Spinal cord (tissue), 10 donors: ENCODE data around the gene TRMT2A. TPM values are rescaled to one million over a fixed set of nuclear protein-coding genes. Genes with fewer than 3 reads are reported as not detected.

Experiments used
- DNase-seq, 6 donors: peaks; one replicate each; pipeline versions ENCODE4 v3.0.0 to v3.0.0-alpha.2; 2013 to 2015; ENCODE audit warnings: low spot score in 6 of 6, low read depth in 4 of 6
- H3K27ac ChIP-seq: one replicate; pipeline ENCODE4 v1.5.1; 2013; ENCODE audit warnings: low read depth, low read length, control low read depth
- H3K27me3 ChIP-seq: one replicate; pipeline ENCODE4 v1.6.1; 2013; ENCODE audit warnings: low read length; ENCODE audit not compliant: control insufficient read depth, insufficient read depth
- H3K36me3 ChIP-seq: one replicate; pipeline ENCODE4 v1.6.1; 2013; ENCODE audit warnings: low read length; ENCODE audit not compliant: control insufficient read depth, insufficient read depth
- H3K4me1 ChIP-seq: one replicate; pipeline ENCODE4 v1.6.1; 2013; ENCODE audit warnings: low read length; ENCODE audit not compliant: control insufficient read depth, insufficient read depth
- H3K4me3 ChIP-seq: one replicate; pipeline ENCODE4 v1.5.1; 2013; ENCODE audit warnings: low read depth, low read length, control low read depth
- H3K9me3 ChIP-seq: one replicate; pipeline ENCODE4 v1.6.1; 2013; ENCODE audit warnings: low read length; ENCODE audit not compliant: control insufficient read depth, insufficient read depth
- WGBS: methylation state at CpG from one replicate; pipeline ENCODE4 v1.1.5; 2013; ENCODE audit warnings: missing lambda C conversion rate; ENCODE audit not compliant: insufficient coverage; 5-methylcytosine and 5-hydroxymethylcytosine counted together
- polyA plus RNA-seq, 2 donors: library from polyadenylated mRNA; unstranded; fragments of 120-200 nt; gene quantifications; one replicate each; pipeline ENCODE4 v1.2.1, GENCODE V29; 2013; ENCODE audit not compliant: insufficient read length in 2 of 2
- total RNA-seq, 2 donors: library from RNA; depleted of rRNA in 1 of 2; stranded (reverse); fragments of 120-200 nt in 1 of 2; fragments of >200 nt in 1 of 2; gene quantifications; one replicate each; pipeline versions ENCODE4 v1.2.3 to v1.2.4, GENCODE V29; 2013 to 2014
- donor health status: healthy.

The TRMT2A gene
- total and polyA plus RNA-seq, 4 donors: 24.5 to 57.4 (median 50.0) TPM

DNA sequence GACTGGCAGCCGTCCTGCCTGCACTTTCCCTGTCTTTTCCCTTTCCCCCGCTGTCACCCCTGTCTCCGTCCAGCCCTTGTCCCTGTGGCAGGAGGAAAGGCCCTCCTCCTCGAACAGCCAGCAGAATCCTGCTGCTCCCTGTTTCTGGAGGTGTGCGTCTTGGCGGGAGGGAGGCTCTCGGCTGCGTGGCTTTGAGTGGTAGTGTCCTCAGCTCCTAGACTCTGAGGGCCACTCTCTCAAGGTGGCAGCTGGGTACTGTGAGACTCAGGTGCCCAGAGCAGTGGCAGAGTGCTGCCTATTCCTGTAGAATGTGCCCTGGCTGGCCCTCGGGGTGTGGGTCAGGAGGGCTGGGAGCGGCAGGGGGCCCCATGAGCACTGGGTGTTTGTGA is 10.2 kb downstream of the TRMT2A start:
- Histone ChIP-seq H3K36me3 (peaks cover 91% of the 10 kb centered on the region), H3K4me3 (no peak overlapping the region), H3K27ac (no peak overlapping the region), H3K27me3 (no peaks in the 10 kb centered on the region), H3K4me1 (peaks cover 6% of the 10 kb centered on the region), H3K9me3 (no peaks in the 10 kb centered on the region)
- no peak for DNase-seq
- WGBS: over 99% methylated on average over 10 of the region's 10 CpGs

DNA sequence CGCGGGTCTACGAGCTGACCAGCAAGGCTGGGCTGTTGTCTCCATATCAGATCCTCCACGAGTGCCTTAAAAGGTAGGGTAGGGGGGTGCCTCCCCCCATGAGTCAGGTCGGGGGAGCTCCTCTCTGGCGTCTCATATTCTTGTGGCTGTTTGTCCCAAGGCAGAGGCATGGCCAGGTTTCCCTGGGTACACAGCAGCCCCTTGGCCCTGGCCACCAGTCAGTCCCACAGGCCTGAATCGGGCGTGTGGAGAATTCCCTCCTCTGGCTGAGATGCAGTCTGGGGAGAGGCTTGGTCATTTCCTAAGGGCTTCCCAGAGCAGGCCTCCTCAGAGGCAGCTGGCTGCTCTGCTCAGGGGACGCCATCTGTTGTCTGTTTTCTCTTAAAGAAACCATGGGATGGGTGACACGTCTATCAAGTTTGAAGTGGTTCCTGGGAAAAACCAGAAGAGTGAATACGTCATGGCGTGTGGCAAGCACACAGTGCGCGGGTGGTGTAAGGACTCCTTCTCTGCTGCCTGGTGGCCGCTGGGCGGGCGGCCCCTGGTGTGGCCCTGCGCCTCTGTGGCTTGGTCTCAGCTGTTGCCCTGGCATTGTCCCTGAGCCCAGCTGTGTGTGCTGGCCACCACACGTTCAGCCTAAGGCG is 10.7 kb downstream of the TRMT2A start:
- WGBS: 91% methylated on average over 20 of the region's 20 CpGs
- DNase-seq: no peak
- no peaks in the 10 kb centered on the region for H3K27me3 ChIP-seq
- no peak overlapping the region for H3K27ac ChIP-seq
- peaks cover 90% of the 10 kb centered on the region for H3K36me3 ChIP-seq
- H3K9me3 ChIP-seq: no peaks in the 10 kb centered on the region
- H3K4me1 ChIP-seq: peaks cover 3% of the 10 kb centered on the region
- no peak overlapping the region for H3K4me3 ChIP-seq

DNA sequence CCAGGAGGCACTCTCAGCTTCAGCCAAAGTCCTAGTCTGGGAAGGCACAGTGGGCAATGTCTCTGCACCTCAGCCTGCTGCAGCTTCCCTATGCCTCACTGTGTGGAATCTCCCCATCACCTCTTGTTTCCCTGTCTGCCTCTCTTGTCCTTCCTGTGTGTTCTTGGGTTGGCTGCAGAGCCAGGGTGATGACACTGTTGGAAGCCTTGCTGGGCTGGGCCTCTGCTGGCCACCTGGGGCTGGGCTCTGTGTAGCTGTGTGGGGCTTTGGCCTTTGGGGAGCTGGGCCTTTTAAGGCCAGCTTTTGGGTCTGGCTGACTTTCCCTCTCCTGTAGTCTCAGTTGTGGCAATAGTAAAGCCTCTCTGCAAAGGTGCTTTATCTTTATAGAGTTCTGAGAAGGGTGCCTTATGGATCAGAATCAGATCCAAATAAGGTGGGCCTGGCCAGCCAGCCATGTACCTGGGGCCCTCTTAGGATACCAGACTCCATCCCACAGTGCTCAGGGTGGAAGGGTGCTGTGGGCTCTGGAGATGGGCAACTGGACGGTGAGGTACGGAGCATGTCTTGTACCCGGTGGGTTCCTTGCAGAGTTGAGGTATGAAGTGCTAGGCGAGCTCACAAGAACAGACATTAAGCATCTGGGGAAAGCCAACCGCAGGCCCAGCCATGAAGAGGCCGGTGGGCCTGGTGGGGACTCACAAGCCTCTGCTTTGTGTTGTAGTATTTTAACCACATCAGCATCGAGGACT is 11.4 kb downstream of the TRMT2A start:
- no peaks in the 10 kb centered on the region for H3K9me3 ChIP-seq
- H3K27me3 ChIP-seq: no peaks in the 10 kb centered on the region
- WGBS: 76% methylated on average over 3 of the region's 7 CpGs
- no peaks in the 10 kb centered on the region for H3K4me1 ChIP-seq
- peaks cover 90% of the 10 kb centered on the region for H3K36me3 ChIP-seq
- no peak overlapping the region for H3K27ac ChIP-seq
- no peak for DNase-seq
- no peak overlapping the region for H3K4me3 ChIP-seq

DNA sequence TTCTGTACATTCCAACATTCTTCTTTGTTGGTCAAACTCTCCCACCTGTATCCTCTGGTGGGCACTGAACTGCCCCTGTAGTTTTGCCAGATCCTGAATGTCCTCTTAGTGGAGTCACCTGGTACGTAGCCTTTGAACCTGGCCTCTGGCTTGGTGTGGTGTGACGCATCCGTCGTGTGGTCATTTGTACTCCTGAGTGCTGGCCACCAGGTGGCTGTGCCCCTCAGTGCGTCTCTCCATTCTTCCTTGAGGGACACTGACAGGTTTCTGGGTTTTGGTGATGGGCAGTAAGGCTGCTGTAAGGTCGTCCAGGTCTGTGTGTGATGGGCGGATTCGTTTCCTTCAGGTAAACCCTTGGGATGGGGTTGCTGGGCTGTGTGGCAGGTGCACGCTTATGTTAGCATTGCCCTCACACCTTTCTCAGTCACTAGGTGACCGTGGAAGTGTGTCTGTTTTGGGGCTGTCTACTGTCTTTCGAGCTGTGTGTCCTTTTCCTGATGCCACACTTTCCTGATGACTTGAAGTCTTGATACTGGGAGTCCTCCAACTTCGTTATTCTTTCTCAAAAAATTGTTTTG is 14.7 kb downstream of the TRMT2A start:
- no peak for DNase-seq
- Histone ChIP-seq H3K36me3 (peaks cover 76% of the 10 kb centered on the region), H3K4me3 (no peak overlapping the region), H3K27ac (no peak overlapping the region), H3K4me1 (no peaks in the 10 kb centered on the region), H3K9me3 (no peaks in the 10 kb centered on the region), H3K27me3 (no peaks in the 10 kb centered on the region)
- 90% methylated on average over 12 of the region's 12 CpGs for WGBS

DNA sequence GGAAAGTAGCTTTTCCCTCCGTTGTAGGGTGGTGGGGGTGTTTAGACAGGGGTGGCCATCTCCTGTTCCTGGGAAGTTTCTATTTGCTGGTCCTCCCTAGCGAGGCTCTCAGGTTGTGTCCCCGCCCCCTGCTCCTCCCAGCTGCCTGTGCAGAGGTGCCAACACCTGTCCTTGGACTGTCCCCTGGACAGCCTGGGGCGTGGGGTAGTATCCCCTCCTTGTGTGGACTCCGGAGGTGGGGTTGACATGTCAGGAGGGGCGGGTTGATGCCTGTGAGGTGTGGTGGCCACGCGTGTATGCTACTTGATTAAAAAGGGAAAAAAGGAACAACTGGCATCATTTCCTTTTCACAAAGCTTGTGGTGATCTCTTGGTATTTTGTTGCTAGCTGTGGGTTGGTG is 15.4 kb downstream of the TRMT2A start:
- Histone ChIP-seq H3K27ac (no peak overlapping the region), H3K4me1 (no peaks in the 10 kb centered on the region), H3K4me3 (no peak overlapping the region), H3K27me3 (no peaks in the 10 kb centered on the region), H3K36me3 (peaks cover 69% of the 10 kb centered on the region), H3K9me3 (no peaks in the 10 kb centered on the region)
- WGBS: 94% methylated on average over 7 of the region's 8 CpGs
- no peak for DNase-seq

DNA sequence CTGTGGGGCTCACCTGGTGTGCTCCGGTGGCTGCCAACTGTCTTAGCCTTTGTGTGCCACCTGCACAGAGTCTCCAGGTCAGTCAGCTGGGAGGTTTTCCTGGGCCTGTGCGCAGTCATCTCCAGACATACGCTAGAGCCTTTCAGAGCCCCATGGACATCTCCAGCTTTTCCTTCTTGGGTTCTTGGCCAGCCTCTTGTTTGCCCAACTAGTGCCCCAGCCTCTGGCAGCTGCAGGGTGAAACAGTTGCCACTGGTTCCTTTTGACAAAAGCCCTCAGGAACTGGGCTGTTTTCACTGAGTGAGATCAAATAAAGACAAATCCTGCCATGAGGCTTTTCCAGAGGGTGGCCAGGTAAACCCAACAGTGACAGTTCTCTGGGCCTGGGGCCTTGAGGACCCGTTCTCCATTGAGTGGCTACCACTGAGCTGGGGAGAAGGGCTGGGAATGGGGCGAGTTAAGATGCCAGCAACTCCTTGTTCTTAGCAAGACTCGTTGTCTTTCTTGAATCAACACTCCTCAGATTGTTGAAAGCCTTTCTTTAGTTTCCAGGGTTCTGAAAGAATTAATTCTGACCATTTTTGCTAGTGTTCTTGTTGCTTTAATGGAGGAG is 17.8 kb downstream of the TRMT2A start:
- peaks cover 64% of the 10 kb centered on the region for H3K36me3 ChIP-seq
- no peaks in the 10 kb centered on the region for H3K9me3 ChIP-seq
- H3K27me3 ChIP-seq: no peaks in the 10 kb centered on the region
- H3K27ac ChIP-seq: no peak overlapping the region
- 100% methylated on average over 5 of the region's 6 CpGs for WGBS
- DNase-seq: no peak
- no peaks in the 10 kb centered on the region for H3K4me1 ChIP-seq
- no peak overlapping the region for H3K4me3 ChIP-seq

DNA sequence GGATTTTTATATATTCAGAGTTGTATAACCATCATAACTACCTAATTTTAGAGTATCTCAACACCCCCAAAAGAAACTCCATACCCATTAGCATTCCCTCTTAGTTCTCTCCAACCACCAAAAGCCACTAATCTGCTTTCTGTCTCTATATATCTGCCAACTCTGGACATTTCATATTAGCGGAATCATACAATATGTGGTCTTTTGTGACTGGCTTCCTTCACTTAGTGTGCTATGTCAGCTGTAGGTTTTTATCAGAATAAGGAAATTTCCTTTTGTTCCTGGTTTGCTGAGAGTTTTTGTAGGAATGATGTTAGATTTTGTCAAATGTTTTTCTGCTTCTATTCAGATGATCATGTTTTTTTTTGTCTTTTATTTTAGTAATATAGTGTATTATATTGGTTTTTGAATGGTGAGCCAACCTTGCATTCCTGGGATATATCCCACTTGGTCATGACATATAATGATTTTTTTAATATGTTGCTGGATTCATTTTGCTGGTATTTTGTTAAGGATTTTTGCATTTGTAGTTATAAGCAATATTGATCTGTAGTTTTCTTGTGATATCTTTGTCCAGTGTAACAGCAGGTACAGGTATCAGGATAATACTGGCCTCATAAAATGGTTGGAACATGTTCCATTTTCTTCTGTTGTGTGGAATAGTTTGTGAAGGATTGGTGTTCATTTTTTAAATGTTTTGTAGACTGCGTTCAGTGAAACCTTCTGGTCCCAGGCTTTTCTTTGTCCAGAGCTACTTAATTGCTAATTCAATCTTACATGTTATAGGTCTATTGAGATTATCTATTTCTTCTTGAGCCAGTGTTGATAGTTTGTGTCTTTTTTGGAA is 20.2 kb downstream of the TRMT2A start:
- no peak overlapping the region for H3K4me3 ChIP-seq
- H3K36me3 ChIP-seq: peaks cover 74% of the 10 kb centered on the region
- no peaks in the 10 kb centered on the region for H3K27me3 ChIP-seq
- DNase-seq: no peak
- no peaks in the 10 kb centered on the region for H3K4me1 ChIP-seq
- H3K27ac ChIP-seq: no peak overlapping the region
- H3K9me3 ChIP-seq: no peaks in the 10 kb centered on the region
- WGBS: no CpG with 5 or more reads among the region's 2 CpGs

DNA sequence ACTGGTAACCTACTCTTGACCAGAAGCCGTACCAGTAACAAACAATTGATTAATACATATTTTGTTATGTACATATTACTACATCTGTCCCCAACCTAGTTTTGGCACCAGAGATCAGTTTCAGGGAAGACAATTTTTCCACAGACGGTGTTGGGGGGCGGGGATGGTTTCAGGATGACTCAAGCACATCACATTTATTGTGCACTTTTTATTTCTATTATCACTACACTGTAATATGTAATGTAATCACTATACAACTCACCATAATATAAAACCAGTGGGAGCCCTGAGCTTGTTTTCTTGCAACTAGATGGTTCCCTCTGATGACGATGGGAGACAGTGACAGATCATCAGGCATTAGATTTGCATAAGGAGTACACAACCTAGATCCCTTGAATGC is 21.5 kb downstream of the TRMT2A start:
- Histone ChIP-seq H3K27ac (no peak overlapping the region), H3K36me3 (peaks cover 74% of the 10 kb centered on the region), H3K4me3 (no peak overlapping the region), H3K9me3 (no peaks in the 10 kb centered on the region), H3K4me1 (no peaks in the 10 kb centered on the region), H3K27me3 (no peaks in the 10 kb centered on the region)
- DNase-seq: no peak
- WGBS: no CpG with 5 or more reads among the region's 4 CpGs

DNA sequence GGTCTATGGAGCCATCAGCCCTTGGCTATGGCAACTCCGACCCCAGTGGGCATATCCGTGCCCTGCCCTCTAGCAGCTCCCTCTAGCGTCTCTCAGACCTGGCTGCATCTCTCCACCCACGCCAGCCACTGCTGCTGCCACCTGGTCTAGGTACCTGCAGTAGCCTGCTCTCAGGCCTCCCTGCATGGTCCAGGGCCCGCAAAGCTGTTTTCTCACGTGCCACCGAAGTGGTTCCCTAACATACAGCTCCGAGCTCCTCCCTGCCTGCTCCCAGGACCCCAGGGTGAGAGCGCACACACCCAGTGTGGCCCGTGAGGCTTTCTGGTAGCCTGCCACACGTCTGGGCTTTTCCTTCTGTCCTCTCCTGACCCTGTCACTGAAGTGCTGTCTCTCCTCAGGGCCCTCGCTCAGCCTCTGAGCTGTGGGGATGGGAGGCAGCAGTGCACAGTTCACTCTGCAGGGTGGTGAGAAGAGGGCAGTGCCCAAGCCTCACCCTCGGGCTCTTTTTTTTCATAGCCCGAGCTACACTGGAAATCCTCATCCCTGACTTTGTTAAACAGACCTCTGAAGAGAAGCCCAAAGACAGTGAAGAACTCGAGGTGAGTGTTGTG is 22.7 kb downstream of the TRMT2A start:
- no peaks in the 10 kb centered on the region for H3K4me1 ChIP-seq
- H3K36me3 ChIP-seq: peaks cover 75% of the 10 kb centered on the region
- H3K9me3 ChIP-seq: no peaks in the 10 kb centered on the region
- no peaks in the 10 kb centered on the region for H3K27me3 ChIP-seq
- no peak for DNase-seq
- WGBS: 96% methylated on average over 10 of the region's 15 CpGs
- no peak overlapping the region for H3K4me3 ChIP-seq
- no peak overlapping the region for H3K27ac ChIP-seq
